ENCODE results near the gene PNKP. TPM values are rescaled to one million over a fixed set of nuclear protein-coding genes. Genes with fewer than 3 reads are reported as not detected.

The PNKP gene
- total RNA-seq, 1 donor from 2014 or later: 83.2 TPM

DNA sequence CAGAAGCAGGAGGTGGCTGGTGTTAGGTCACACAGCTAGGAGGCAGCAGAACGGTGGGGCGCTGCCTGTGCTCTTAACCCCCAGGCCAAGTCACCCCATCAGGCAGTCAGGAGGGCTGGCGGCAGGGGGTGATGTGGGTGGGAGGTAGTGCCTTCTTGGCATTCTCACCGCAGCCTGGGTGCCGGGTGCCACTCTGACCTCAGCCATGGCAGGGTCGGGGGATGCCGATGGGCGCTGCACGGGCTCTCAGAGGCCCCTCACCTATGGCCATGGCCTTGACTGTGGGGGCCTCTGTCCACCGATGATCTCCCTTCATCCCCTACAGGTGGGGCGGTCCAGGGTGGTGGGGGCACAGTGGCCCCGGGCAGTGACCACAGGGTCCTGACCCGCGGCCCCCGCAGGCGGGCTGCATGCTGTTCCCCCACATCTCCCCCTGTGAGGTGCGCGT lies 10.8 kb downstream of the PNKP start:
- Histone ChIP-seq H3K36me3 (peaks cover 55% of the 10 kb centered on the region), H3K9me3 (no peaks in the 10 kb centered on the region), H3K4me3 (no peak overlapping the region), H3K27ac (no peak overlapping the region), H3K27me3 (no peaks in the 10 kb centered on the region), H3K4me1 (peaks cover 12% of the 10 kb centered on the region)
- intact Hi-C loops (cut with DNase I): no loop called here
- TF ChIP-seq, protein P1, sequence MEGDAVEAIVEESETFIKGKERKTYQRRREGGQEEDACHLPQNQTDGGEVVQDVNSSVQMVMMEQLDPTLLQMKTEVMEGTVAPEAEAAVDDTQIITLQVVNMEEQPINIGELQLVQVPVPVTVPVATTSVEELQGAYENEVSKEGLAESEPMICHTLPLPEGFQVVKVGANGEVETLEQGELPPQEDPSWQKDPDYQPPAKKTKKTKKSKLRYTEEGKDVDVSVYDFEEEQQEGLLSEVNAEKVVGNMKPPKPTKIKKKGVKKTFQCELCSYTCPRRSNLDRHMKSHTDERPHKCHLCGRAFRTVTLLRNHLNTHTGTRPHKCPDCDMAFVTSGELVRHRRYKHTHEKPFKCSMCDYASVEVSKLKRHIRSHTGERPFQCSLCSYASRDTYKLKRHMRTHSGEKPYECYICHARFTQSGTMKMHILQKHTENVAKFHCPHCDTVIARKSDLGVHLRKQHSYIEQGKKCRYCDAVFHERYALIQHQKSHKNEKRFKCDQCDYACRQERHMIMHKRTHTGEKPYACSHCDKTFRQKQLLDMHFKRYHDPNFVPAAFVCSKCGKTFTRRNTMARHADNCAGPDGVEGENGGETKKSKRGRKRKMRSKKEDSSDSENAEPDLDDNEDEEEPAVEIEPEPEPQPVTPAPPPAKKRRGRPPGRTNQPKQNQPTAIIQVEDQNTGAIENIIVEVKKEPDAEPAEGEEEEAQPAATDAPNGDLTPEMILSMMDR (IDR thresholded peaks at IDR 0.05): no peak
- DNase-seq (no peak), ATAC-seq (no peak)

DNA sequence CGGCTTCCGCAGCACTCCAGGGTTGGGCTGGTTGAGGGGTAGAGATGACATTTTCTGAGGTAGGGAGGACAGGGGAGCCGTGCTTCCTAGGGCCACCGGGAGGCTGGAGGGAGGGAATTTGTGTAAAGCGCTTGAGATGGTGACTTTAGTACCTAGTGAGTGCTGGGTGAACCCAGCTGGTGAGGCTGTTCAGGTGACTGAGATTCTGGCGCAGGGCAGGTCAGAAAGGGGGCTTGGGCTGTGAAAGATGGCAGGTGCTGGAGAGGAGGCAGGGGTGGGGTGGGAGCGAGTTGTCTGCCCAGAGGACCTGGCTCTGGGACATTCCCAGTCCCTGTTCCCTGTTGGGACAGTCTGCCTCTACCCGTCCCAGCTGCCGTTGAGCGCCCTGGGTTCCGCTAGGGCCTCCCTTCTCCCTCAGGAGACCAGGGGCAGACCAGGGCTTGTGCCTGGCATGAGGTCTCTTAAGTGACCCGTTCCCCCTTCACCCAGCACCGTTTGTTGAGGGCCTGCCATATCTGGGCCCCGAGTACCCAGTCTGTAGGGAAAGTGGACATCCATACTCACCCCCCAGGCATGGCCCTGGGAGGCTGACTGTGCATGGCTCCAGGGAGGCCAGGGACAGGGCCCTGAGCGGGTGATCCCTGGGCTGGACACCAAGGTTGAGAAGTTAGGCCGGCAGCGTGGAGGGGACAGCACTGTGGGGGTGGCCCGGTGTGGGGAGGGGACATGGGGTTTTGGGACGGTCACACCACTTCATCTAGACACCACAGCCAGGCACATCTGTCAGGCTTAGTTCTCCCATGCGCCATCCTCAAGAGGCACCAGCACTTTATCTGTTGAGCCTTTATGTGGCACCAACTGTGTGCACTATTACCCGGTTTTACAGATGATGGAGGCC lies 11.5 kb downstream of the PNKP start:
- Histone ChIP-seq H3K27ac (no peak overlapping the region), H3K9me3 (no peaks in the 10 kb centered on the region), H3K4me1 (peaks cover 12% of the 10 kb centered on the region), H3K4me3 (no peak overlapping the region), H3K27me3 (no peaks in the 10 kb centered on the region), H3K36me3 (peaks cover 48% of the 10 kb centered on the region)
- TF ChIP-seq, protein P1 (IDR thresholded peaks at IDR 0.05): no peak
- intact Hi-C loops (cut with DNase I): no loop called here
- ATAC-seq (no peak), DNase-seq (no peak)

DNA sequence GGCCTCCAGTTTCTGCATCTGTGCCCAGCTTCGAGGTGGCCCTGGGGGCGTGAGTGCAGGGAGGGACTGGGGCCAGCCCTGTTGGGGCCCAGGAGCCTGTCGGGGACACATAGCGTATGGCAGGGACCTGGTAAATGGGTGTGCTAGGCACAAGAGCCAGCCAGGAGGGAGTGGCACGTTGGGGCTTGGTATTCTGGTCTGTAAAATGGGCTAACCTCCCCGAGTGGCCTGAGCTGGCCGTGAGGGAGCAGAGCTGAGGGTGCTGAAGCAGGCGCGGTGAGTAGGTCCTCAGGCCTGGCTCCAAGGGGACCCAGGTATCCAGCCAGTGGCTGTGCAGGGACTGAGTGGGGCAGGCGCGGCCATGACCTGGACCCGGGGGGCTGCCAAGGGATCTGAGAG lies 12.1 kb downstream of the PNKP start:
- intact Hi-C loops (cut with DNase I): no loop called here
- no peaks in the 10 kb centered on the region for H3K9me3 ChIP-seq
- ATAC-seq (no peak), DNase-seq (no peak)
- H3K4me3 ChIP-seq: no peak overlapping the region
- no peak overlapping the region for H3K27ac ChIP-seq
- no peaks in the 10 kb centered on the region for H3K27me3 ChIP-seq
- peaks cover 13% of the 10 kb centered on the region for H3K4me1 ChIP-seq
- TF ChIP-seq, protein P1 (IDR thresholded peaks at IDR 0.05): no peak
- H3K36me3 ChIP-seq: peaks cover 42% of the 10 kb centered on the region

DNA sequence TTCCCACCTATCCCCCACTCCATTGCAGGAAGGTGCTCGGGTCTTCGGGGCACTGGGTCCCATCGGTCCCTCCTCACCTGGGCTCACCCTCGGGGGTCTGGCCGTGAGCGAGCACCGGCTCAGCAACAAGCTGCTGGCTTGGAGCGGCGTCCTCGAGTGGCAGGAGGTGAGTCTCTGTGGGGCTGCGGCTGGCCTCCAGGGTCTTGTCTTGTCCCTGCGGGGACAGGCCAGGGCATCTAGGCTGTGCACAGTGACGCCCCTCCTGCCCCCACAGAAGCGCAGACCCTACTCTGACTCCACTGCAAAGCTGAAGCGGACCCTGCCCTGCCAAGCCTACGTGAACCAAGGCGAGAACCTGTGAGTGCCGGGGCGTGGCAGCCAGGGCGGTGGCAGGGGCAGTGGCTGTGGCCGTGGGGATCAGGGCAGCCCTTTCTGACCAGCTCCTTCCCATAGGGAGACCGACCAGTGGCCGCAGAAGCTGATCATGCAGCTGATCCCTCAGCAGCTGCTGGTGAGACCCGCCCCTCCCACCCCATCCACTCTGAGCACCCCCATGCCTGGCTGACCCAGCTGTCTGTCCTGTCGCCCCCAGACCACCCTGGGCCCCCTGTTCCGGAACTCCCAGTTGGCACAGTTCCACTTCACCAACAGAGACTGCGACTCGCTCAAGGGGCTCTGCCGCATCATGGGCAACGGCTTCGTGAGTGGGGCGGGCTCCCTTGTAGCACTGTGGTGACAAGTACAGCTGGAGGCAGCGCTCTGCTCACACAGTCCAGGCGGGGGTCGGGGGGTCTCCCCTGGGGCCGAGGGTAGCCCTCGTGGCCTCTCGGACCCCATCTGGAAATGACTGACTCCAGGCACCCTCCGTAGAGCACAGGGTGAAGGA lies 12.8 kb downstream of the PNKP start:
- H3K4me1 ChIP-seq: peaks cover 17% of the 10 kb centered on the region
- TF ChIP-seq, protein P1 (IDR thresholded peaks at IDR 0.05): no peak
- intact Hi-C loops (cut with DNase I): no loop called here
- H3K36me3 ChIP-seq: peaks cover 37% of the 10 kb centered on the region
- no peak overlapping the region for H3K4me3 ChIP-seq
- DNase-seq: no peak
- no peaks in the 10 kb centered on the region for H3K27me3 ChIP-seq
- no peak for ATAC-seq
- no peak overlapping the region for H3K27ac ChIP-seq
- no peaks in the 10 kb centered on the region for H3K9me3 ChIP-seq

DNA sequence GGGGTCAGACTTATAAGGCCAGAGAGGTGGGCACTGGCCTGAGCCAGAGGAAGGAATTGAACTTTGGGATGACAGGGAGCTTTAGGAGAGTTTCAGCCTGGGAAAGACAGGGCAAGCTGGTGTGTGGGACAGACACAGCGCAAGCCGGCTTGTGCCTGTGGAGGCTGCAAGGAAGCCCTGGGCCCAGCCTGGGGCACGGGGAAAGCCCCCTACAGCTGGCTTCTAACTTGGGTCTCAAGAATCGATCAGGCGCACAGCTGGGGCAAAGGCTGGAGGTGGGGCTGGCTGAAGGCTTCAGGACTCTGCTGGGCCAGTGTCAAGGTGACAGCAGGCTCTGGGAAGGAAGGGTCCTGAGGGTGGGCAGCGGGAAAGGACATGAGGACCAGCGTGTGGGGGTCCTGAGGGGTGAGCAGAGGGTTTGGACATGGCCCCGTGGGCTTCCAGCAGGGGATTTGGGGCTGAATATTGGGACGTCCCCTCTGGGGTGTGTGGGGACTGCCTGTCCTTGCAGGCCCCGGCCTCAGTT lies 13.5 kb downstream of the PNKP start:
- no peak for DNase-seq
- intact Hi-C loops (cut with DNase I): no loop called here
- H3K36me3 ChIP-seq: peaks cover 35% of the 10 kb centered on the region
- H3K4me3 ChIP-seq: no peak overlapping the region
- peaks cover 18% of the 10 kb centered on the region for H3K4me1 ChIP-seq
- peaks cover 4% of the 10 kb centered on the region for H3K9me3 ChIP-seq
- H3K27ac ChIP-seq: no peak overlapping the region
- TF ChIP-seq, protein P1 (IDR thresholded peaks at IDR 0.05): no peak
- no peak for ATAC-seq
- H3K27me3 ChIP-seq: no peaks in the 10 kb centered on the region
